ENCODE data around the gene POLDIP2.

POLDIP2 gene

DNA sequence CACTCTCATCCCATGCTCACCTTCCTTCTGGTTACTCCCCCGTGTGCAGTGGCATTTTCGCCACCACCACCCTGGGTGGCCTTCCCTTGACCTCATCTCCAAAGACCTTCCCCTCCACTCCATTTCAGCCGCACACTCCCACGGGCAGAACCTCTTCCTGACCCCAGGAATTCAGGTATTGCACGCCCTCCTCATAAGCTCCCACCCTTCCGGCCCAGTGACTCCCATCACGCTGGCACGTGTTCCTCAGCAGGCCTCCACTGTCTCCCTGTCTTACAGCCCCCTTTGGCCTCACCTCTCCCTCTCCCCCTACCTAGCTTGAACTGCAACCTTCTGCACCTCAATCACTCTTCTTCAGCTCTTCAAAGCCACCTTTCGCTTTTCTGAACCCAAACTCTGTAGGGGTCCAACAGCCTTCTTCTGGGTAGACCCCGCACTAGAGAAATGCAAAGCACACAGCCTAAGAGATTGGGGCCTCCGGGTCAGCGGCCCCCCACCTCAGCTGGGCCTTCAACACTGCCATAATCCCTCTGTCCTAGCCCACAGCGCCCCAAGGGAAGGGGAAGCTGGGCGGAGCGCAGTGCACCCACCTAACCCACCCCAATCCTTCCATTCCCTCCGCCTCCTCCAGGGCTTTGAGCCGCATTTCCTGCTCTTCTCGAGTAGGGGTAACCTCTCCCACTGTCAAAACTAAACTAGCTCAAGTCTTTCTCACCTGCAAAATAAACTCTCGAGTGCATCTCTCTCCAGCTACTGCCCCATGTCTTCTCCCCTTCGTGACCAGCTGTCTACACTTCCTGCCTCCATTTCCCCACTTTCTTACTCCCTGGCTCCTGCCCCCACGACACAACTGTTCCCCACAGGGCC lies 40.0 kb downstream of the POLDIP2 start:
- DNase-seq (ENCODE audit: low read depth in 2 of 2) = no peak

DNA sequence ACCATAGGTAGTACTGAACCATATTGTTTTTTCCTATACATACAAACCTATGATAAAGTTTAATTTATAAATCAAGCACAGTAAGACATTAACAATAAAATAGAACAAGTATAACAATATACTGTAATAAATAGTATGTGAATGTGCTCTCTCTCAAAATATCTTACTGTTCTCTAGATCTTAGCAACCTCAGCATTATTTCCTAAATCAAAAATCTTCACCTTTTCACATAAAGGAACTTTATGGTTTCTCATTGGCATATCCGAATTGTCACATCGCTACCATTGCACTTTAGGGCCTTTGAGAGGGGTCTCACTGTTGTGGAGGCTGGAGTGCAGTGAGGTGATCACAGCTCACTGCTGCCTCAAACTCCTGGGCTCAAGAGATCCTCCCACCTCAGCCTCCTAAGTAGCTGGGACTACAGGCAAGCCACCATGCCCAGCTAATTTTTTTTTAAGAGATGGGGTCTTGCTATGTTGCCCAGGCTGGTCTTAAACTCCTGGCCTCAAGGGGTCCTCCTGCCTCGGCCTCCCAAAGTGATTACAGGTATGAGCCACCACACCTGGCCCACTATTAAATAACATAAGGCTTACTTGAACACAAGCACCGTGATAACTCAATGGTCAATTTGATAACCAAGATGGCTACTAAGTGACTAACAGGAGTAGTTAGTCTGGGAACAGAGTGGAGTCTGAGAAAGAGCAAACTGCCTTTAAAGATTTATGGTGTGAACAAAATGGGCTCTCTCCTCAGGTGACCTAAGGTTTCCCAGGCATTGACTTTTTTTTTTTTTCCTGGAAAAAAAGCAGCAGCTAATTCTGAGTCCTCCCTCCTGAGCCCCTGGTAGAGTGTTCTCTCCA lies 41.3 kb downstream of the POLDIP2 start:
- DNase-seq (ENCODE audit: low read depth in 2 of 2) = no peak

DNA sequence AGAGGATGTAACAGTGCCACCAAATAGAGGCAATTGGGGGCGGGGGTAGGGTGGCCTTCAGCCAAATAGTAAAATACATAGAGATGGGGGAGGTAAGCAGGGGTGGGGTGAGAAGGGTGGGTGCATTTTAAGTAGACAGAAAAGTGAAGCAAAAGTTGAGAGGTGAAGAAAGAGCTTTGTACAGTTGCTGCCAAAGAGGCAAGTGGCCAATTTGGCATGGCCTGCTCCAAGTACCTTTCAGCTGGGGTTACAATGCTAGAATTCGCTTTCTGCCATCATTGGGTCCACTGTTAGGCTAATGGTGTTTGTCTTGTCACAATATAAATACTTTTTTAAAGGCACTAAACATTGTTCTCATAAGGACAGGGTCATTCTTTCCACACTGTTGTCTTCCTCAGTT lies 43.5 kb downstream of the POLDIP2 start:
- DNase-seq (ENCODE audit: low read depth in 2 of 2) = no peak

DNA sequence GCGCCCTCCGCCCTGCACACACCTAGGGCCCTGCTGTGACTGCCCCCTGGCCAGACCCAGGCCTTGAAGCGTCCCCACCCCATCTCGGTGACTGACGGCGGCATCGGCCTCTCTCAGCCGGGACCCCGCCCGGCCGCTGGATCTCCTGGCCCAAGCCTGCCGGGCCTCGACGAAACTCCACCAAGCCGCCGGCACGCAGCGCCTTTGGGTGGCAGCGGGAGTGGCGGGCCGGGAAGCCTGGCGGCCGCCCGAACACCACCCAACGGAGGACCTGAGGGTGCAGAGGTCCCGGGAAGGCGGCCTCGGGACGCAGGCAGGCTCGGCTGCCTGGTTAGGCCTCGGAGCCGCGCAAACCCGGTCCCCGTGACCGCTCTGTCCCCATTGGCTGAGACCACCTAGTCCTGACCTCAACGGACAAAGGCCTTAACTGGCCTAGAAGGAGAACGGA lies 50.3 kb downstream of the POLDIP2 start:
- no peak for DNase-seq (ENCODE audit: low read depth in 2 of 2)

DNA sequence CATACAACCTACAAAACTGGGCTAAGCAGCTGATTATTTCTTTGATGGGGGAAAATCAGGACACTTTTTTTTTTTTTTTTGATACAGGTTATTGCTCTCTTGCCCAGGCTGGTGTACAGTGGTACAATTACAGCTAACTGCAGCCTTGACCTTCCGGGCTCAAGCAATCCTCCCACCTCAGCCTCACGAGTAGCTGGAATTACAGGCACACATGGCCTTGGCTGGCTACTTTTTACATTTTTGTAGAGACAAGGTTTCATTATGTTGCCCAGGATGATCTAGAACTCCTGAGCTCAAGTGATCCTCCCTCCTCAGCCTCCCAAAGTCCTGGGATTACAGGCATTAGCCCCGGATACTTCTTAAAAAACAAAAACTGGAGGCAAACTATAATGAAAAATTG lies 58.9 kb downstream of the POLDIP2 start:
- DNase-seq (ENCODE audit: low read depth in 2 of 2) = no peak
